Occipital lobe (tissue), 2 donors: Measurements from ENCODE around the gene SLIT3. TPM values are rescaled to one million over a fixed set of nuclear protein-coding genes. Genes with fewer than 3 reads are reported as not detected.

Source experiments
- DNase-seq: peaks from one replicate; lab custom pipeline; 2025; lab: John Stamatoyannopoulos, UW
- total RNA-seq: library from RNA; depleted of rRNA; stranded (reverse); fragments of >200 nt; gene quantifications from one replicate; pipeline ENCODE4 v1.2.3, GENCODE V29; 2014

The SLIT3 gene
- total RNA-seq, 1 donor from 2014 or later: 0.78 TPM

- no peak for DNase-seq
These were observed 216.2 kb downstream of the SLIT3 start for GRCh38 chr5:169084775-169085174.

- DNase-seq: no peak
These were observed 217.4 kb downstream of the SLIT3 start for GRCh38 chr5:169083394-169084018.

GRCh38 chr5:169081000-169081724 lies 219.8 kb downstream of the SLIT3 start:
- DNase-seq: no peak

GRCh38 chr5:169080448-169080911 lies 220.5 kb downstream of the SLIT3 start:
- no peak for DNase-seq

GRCh38 chr5:169079697-169080096 lies 221.2 kb downstream of the SLIT3 start:
- no peak for DNase-seq

DNA sequence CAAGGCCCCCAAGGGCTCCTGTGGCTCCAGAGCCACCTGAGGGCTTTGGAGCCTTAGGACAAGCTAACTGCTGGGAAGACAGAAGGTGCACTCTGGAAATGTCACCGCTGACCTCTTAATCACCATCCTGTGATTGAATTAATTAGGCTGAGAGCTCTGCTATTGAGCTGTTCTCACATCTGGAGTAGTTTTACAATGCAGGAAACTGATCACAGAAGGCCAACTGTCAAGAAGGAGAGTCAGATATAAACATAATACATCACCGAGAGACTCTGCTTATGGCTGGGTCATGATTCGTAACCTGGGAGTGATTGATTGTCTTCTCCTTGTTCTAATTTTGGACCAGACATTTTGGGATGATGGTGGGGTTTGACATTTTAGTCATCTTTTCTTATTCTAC lies 226.1 kb downstream of the SLIT3 start:
- no peak for DNase-seq

- DNase-seq: no peak
These were observed 228.7 kb downstream of the SLIT3 start for GRCh38 chr5:169072233-169072632.

DNA sequence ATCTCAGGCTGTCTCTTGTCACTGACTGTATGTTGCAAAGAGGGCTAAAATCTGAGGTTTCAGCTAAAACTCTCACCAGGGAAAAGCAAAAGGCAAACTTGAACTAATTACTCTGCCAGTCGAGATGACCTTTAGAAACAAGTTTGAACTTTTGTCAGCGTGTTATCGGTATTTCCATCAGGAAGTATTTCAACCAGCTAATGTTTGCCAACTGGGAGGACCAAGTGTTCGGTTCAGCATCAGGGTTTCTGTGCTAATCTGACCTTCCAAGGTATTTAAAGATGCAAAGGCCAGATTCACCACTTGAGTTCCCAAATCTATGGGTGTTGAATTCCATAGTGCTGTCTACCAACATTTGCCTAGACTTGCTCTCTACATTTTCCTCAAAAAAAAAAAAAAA lies 230.5 kb downstream of the SLIT3 start:
- DNase-seq: no peak

- DNase-seq: no peak
These were observed 233.2 kb downstream of the SLIT3 start for GRCh38 chr5:169067751-169068173.

DNA sequence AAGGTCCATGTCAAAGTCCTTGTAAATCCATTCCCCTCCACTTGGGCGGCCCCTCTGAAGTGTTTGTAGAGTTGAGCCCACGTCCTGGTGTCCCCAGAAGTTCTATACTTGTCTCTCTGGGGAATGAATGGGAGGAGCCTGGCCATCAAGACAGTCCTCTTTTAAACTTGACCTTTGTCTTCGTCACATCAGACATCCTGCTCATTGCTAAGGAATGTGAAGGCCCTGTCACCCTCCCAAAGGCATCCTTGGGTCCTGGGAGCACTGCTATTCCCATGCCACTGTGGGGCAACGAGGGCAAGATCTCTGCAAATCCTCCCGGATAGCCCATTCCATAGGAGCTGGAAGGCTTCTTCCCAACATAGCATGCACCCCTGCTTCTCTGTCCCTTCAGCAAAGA lies 235.5 kb downstream of the SLIT3 start:
- DNase-seq: no peak

DNA sequence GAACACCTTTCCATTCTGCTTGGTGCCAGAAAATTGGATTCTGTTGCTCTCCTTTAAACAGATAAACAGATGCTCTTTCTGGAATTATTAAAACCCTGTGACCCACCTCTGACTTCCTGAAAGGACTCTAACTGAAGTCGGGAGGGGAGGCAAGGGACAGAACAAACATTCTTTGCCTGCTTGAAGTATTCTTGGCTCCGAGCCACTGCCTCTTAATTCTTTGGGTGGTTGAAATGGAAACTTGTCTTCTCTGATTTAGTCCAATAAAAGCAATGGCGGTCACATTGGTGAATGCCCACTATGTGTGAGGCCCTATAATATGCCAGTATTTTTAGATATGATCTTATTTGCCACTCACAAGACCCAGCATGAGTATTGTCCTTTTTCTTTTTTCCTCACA lies 236.8 kb downstream of the SLIT3 start:
- no peak for DNase-seq

GRCh38 chr5:169063316-169063953 lies 237.5 kb downstream of the SLIT3 start:
- no peak for DNase-seq

DNA sequence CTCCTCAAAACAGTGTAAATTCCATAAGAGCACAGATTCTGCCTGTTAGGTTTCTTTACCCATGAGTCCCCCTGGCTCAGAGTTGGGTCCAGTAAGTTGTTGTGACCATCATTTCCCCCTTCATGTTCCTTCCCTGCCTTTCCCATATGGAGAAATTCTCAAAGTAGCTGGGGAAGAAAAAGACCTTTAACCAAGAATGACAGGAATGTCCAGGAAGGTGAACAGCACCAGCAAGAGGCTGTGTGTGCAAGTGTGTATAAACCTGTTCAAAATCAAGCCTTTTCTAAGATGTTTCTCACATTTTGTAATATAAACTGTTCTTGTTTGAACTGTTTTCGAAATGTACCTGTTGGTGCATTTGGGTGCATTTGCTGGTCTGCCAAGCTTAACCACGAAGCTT lies 238.2 kb downstream of the SLIT3 start:
- DNase-seq: no peak

GRCh38 chr5:169054506-169054905 lies 246.4 kb downstream of the SLIT3 start:
- no peak for DNase-seq

- DNase-seq: no peak
These were observed 248.7 kb downstream of the SLIT3 start for GRCh38 chr5:169052207-169052606.

DNA sequence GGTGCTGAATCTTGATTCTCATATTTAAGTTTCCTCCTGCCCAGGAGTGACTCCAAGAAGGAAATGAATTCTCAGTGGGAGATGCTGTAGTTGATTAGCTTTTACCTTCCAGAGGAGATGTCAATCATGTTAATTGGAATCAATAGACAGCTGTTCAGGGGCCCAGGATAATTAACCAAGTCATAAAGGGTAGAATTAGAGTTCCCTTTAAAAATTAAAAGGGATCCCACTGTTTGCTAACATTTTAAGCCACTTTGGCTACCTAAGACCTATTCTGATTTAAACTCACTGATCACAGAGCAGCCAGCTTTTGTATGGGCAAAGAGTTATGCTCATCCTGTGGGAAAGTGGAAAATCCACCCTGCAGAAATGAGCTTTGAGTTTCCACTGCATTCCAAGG lies 249.6 kb downstream of the SLIT3 start:
- no peak for DNase-seq

- no peak for DNase-seq
These were observed 250.3 kb downstream of the SLIT3 start for GRCh38 chr5:169050636-169051035.

GRCh38 chr5:169050146-169050571 lies 250.8 kb downstream of the SLIT3 start:
- DNase-seq: peak; percentile 9

- no peak for DNase-seq
These were observed 251.2 kb downstream of the SLIT3 start for GRCh38 chr5:169049712-169050111.

DNA sequence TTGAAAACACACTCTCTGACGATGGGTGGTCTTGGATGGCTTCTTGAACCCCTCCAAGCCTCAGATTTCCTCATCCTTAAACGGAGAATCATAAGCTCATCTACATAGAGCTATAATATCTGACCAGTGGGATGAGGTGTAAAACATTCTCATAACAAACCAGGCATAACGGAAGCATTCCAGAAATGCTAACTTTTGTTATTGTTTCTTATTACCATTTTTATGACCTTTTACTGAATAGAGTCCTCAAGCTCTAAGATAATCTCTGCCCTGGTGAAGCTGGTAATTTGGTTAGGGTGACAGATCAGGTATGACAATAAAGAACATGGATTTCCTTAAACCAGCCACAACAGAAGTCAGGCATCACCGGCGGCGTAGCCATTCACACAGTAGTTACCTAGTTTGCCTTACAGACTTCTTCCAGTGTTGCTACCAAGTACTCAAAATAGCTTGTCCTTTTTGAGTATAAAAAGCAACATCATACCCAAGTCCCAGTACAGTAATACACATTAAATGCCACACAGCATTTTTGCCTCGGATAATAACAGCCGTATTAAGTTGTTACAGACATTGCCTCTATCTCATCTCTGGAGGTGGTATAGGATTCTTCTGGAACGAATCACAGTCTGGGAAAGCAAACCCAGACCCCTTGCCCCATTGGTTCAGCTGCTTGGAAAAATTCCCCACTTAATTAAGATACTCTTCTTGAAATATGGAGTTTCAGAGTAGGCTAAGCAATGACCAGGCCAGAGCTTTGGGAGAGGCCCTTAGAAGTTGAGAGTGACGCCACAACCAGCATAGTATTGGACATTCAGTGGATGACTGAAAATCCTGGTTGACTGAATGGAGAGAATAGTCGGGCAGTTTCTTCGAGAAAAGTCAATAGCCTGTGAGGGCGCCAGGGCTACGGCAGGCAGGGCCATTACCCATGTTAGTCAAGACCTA lies 252.5 kb downstream of the SLIT3 start:
- no peak for DNase-seq

GRCh38 chr5:169044962-169045361 lies 256.0 kb downstream of the SLIT3 start:
- DNase-seq: no peak
